Measurements from ENCODE around the gene KCNB1. TPM values are rescaled to one million over a fixed set of nuclear protein-coding genes. Genes with fewer than 3 reads are reported as not detected.

The KCNB1 gene
- total RNA-seq, 2 donors from 2014 or later: 2.8 to 16.1 TPM

- H3K9me3 ChIP-seq: no peaks in the 10 kb centered on the region
- H3K36me3 ChIP-seq: no peaks in the 10 kb centered on the region
- DNase-seq (ENCODE audit: low spot score): no peak
- 71% methylated on average over 3 of the region's 3 CpGs for WGBS
- intact Hi-C loops (cut with DNase I): loop anchor here (5.0 kb wide), 2 partner anchors 33 to 68 kb away; no protein-coding TSS in a partner anchor
- H3K4me3 ChIP-seq: no peak overlapping the region
- no peak for TF ChIP-seq POLR2A (IDR thresholded peaks at IDR 0.05)
- no peak for TF ChIP-seq POLR2AphosphoS5 (IDR thresholded peaks at IDR 0.05)
- TF ChIP-seq CTCF (IDR thresholded peaks at IDR 0.05): no peak
- H3K27ac ChIP-seq: no peak overlapping the region
- peaks cover 7% of the 10 kb centered on the region for H3K4me1 ChIP-seq (replicated peaks)
- no peaks in the 10 kb centered on the region for H3K27me3 ChIP-seq (replicated peaks; ENCODE audit: insufficient read depth)
These were observed 2.2 kb downstream of the KCNB1 start for GRCh38 chr20:49480236-49480635.

GRCh38 chr20:49479785-49480184 is 2.7 kb downstream of the KCNB1 start:
- intact Hi-C loops (cut with DNase I): loop anchor here (5.0 kb wide), 2 partner anchors 32 to 67 kb away; no protein-coding TSS in a partner anchor

GRCh38 chr20:49478754-49479689 is 3.4 kb downstream of the KCNB1 start:
- H3K27ac ChIP-seq: no peak overlapping the region
- no peaks in the 10 kb centered on the region for H3K36me3 ChIP-seq
- no peaks in the 10 kb centered on the region for H3K27me3 ChIP-seq (replicated peaks; ENCODE audit: insufficient read depth)
- DNase-seq (ENCODE audit: low spot score): no peak
- intact Hi-C loops (cut with DNase I): no loop called here
- 81% methylated on average over 5 of the region's 5 CpGs for WGBS
- H3K9me3 ChIP-seq: no peaks in the 10 kb centered on the region
- no peak for TF ChIP-seq CTCF (IDR thresholded peaks at IDR 0.05)
- TF ChIP-seq POLR2A (IDR thresholded peaks at IDR 0.05): no peak
- no peak for TF ChIP-seq POLR2AphosphoS5 (IDR thresholded peaks at IDR 0.05)
- no peak overlapping the region for H3K4me3 ChIP-seq
- H3K4me1 ChIP-seq (replicated peaks): peaks cover 7% of the 10 kb centered on the region

More at GRCh38 chr20:49479785-49480184, 2.7 kb downstream of the KCNB1 start:
- Histone ChIP-seq H3K9me3 (no peaks in the 10 kb centered on the region), H3K27ac (no peak overlapping the region), H3K4me3 (no peak overlapping the region), H3K4me1 (replicated peaks) (peaks cover 7% of the 10 kb centered on the region), H3K27me3 (replicated peaks; ENCODE audit: insufficient read depth) (no peaks in the 10 kb centered on the region), H3K36me3 (no peaks in the 10 kb centered on the region)
- TF ChIP-seq CTCF (IDR thresholded peaks at IDR 0.05): no peak
- TF ChIP-seq POLR2A (IDR thresholded peaks at IDR 0.05): no peak
- TF ChIP-seq POLR2AphosphoS5 (IDR thresholded peaks at IDR 0.05): no peak
- 60% methylated on average over 6 of the region's 6 CpGs for WGBS
- DNase-seq (ENCODE audit: low spot score): no peak

- Histone ChIP-seq H3K27ac (no peak overlapping the region), H3K4me3 (no peak overlapping the region), H3K9me3 (no peaks in the 10 kb centered on the region), H3K4me1 (replicated peaks) (peaks cover 7% of the 10 kb centered on the region), H3K36me3 (no peaks in the 10 kb centered on the region), H3K27me3 (replicated peaks; ENCODE audit: insufficient read depth) (no peaks in the 10 kb centered on the region)
- 75% methylated on average over 7 of the region's 7 CpGs for WGBS
- TF ChIP-seq POLR2A (IDR thresholded peaks at IDR 0.05): no peak
- no peak for TF ChIP-seq POLR2AphosphoS5 (IDR thresholded peaks at IDR 0.05)
- no peak for TF ChIP-seq CTCF (IDR thresholded peaks at IDR 0.05)
- intact Hi-C loops (cut with DNase I): no loop called here
- DNase-seq (ENCODE audit: low spot score): no peak
These were observed 4.2 kb downstream of the KCNB1 start for GRCh38 chr20:49478266-49478665.

Measured in prostate gland (tissue), 2 donors.